ENCODE results near the gene TPCN1. TPM values are rescaled to one million over a fixed set of nuclear protein-coding genes. Genes with fewer than 3 reads are reported as not detected.

TPCN1 gene
- total and polyA plus RNA-seq, 2 of the 8 experiments (the other 6 are each of a cell fraction or from before 2014, with no cell fraction given), result 14.9 to 21.4 TPM

DNA sequence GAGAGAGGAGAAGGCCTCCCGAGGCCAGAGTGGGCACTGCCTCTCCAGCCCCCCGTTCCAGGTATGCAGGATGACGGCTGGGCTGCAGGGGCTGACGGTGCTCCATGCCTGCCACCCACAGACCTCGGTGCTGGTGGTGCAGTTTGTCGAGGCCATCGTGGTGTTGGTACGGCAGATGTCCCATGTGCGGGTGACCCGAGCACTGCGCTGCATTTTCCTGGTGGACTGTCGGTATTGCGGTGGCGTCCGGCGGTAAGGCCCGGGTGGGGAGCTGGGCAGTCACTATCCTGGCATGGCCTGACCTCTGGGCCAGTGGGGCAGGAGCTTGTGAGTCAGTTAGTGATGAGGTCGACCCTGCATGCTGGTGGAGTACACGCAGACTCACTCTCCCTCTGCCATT lies 47.4 kb downstream of the TPCN1 start (continued):
- TF ChIP-seq TBP (IDR thresholded peaks at IDR 0.05; ENCODE audit: low read depth, low read length) (no peak), RAD21 (IDR thresholded peaks at IDR 0.05 in 1 of 2, conservative IDR thresholded peaks at IDR 0.05 in 1 of 2; ENCODE audit: low read depth in 2 of 2, low read length in 2 of 2) (no peak)

Data from H1 (cell line).